ACHN (cell line): ENCODE results near the gene GRID1.
"Not testable (repeated sequence)": the region's sequence is repeated elsewhere in the genome, so short reads cannot be mapped to it uniquely, and the experiment has no call there.

ENCODE experiments used
- DNase-seq: peaks from one replicate; pipeline ENCODE4 v3.0.0-alpha.2; 2015
- in situ Hi-C: cut with HindIII; loops from 2 replicates; pipeline ENCODE4 v1.10.0; 2017; ENCODE audit warnings: low sequenced_read_pairs, low pct_ligation_motif_present, low pct_unique_long_range_greater_than_20kb

GRID1 gene

DNA sequence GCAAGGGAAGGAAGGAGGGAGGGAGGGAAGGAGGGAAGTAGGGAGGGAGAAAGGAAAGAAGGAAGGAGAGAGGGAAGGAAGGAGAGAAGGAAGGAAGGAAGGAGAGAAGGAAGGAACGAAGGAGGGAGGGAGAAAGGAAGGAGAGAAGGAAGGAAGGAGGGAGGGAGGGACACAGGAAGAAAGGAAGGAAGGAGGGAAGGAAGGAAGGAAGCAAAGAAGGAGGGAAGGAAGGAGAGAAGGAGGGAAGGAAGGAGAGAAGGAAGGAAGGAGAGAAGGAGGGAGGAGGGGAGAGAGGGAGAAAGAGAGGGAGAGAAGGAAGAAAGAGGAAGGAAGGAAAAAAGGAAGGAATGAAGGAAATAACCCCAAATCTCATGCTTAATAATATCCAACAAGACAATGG, 630.6 kb downstream of the GRID1 start:
- in situ Hi-C loops: no loop called here
- no peak for DNase-seq

DNA sequence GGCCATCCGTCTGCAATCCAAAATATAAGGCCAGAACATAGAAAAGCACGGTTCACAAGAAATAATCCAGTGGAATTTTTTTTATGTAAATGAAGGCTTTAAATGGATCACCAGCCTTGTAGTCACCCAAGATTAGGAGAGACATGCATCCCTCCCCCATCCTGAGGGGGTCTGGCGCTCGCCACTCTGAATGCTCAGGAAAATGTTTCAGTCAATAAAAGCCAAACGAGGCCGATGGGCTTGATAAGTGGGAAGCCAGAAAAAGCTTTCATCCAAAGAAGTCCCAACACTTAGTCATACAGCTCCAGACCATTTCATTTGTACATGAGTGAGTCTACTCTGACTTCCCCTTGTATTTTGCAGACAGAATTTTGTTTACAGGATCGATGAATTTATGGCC, 631.8 kb downstream of the GRID1 start:
- in situ Hi-C loops: no loop called here
- no peak for DNase-seq

DNA sequence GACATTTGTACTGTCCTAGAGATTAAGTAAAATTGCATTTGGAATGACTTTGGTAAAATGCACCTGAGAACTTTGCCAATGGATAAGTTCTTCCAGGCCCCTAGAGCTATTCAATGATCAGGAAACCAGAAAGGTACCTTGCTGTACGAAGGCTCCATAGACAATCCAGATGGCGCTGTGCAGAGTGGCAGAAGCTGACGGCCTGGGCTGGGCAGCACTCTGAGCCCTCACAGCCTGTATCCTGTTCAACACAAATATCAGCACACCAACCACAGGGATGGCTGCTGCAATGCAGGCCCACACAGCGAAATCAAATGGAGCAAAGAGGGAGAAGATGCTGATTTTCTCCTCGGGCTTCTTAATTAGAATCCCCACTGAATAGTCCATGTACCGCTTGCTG, 642.4 kb downstream of the GRID1 start:
- in situ Hi-C loops: no loop called here
- no peak for DNase-seq

DNA sequence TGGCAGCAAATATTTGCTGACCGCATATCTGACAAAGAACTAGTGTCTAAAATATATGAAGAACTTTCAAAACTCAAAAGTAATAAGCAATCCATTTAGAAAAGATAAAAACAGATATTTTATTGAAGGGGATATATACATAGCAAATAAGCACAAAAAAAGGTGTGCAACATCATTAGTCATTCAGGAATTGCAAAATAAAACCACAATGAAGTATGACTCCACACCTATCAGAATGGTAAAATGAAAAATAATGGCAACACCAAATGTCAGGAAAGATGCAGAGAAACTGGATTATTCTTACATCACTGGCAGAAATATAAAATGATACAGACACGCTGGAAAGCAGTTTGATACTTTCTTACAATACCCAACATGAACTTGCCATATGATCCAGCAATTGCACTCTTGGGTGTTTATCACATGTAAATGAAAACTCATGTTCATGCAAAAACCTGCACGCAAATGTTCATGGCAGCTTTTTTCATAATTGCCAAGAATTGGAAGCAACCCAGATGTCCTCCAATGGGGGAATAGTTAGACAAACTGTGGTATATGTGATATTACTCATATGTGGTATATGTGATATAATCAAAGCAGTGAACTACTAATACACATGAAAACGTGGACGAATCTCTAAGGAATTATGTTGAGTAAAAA, 645.5 kb downstream of the GRID1 start:
- in situ Hi-C loops: no loop called here
- no peak for DNase-seq

DNA sequence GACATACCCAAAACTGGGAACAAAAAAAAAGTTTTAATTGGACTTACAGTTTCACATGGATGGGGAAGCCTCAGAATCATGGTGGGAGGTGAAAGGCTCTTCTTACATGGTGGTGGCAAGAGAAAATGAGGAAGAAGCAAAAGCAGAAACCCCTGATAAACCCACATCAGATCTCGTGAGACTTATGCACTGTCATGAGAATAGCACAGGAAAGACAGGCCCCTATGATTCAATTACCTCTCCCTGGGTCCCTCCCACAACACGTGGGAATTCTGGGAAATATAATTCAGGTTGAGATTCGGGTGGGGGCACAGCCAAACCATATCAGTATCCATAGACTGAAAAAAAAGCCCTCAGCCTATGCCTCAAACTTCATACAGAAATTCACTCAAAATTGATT, 647.2 kb downstream of the GRID1 start:
- in situ Hi-C loops: no loop called here
- no peak for DNase-seq

DNA sequence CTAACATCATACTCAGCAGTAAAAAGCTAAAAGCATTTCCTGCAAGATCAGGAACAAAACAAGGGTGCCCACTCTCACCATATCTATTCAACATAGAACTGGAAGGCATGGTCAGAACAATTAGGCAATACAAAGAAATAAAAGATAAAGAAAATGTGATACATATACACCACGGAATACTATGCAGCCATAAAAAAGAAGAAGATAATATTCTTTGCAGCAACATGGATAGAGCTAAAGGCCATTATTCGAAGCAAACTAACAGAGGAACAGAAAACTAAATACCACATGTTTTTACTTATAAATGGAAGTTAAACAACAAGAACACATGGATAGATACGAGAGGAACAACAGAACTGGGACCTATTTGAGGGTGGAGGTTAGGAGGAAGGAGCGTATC, 652.7 kb downstream of the GRID1 start:
- in situ Hi-C loops: no loop called here
- DNase-seq: no peak

DNA sequence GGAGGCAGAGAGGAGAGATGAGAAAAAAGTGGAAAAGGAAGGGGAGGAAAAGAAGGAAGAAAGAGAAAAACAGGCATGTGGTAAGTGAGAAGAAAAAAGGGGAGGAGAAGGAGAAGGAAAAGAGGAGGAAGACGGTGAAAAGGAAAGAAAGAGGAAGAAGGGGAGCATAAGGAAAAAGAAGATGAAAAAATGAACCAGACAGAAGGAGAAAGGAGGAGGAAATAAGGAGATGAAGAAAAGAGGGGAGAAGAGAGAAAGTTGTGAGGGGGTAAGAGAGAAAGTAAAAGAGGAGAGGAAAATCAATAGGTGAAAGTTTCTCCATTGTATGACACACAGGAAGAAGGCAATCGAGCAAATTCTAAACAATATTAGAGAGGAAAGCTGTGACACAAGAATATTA, 663.8 kb downstream of the GRID1 start:
- DNase-seq: no peak
- in situ Hi-C loops: no loop called here

DNA sequence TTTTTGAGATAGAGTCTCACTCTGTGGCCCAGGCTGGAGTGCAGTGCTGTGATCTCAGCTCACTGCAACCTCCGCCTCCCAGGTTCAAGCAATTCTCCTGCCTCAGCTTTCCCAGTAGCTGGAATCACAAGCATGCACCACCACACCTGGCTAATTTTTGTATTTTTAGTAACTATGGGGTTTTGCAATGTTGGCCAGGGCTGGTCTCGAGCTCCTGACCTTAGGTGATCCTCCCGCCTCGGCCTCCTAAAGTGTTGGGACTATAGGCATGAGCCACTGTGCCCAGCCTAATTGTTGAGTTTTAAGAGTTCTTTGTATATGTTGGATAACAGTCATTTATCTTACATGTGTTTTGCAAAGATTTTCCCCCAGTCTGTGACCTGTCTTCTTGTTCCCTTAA, 667.5 kb downstream of the GRID1 start:
- DNase-seq: not testable (repeated sequence)

DNA sequence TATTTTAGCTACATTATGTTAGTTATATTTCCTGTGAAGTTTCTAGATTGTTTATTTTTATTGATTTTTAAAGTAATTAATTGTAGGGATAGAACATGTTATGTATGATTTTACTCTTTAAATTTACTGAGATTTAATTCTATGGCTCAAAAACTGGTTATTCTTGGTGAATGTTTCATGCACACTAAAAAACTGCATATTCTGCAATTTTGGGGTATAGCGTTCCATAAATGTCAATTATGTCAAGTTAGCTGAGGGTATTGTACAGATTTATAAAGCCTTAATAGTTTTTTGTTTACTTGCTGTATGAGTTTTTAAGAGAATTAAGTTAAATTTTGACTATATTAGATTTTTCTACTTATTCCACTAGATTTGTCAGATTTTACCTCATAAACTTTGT, 669.7 kb downstream of the GRID1 start:
- in situ Hi-C loops: no loop called here

More for the DNA sequence above, 667.5 kb downstream of the GRID1 start:
- in situ Hi-C loops: not testable (repeated sequence)

DNA sequence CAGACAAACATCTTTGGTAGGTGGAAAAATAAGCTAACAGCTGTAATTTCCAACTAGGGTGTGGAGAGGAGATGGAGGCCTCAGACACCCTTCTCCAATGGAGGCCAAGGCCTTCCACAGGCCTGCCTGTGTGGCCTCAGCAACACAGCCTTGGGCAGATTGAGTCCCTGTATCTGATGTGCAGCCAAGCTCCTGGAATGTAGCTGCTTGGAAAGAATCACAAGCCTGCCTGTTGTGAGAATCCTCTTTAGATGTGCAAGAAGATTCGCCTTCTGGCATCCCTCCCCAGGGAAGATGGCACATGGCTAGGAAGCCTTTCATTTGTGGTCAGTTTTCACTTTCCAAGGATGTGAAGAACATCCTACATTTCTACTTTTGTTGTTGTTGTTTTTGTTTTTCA, 684.0 kb downstream of the GRID1 start:
- in situ Hi-C loops: no loop called here
- no peak for DNase-seq

More for the DNA sequence above, 669.7 kb downstream of the GRID1 start:
- no peak for DNase-seq

DNA sequence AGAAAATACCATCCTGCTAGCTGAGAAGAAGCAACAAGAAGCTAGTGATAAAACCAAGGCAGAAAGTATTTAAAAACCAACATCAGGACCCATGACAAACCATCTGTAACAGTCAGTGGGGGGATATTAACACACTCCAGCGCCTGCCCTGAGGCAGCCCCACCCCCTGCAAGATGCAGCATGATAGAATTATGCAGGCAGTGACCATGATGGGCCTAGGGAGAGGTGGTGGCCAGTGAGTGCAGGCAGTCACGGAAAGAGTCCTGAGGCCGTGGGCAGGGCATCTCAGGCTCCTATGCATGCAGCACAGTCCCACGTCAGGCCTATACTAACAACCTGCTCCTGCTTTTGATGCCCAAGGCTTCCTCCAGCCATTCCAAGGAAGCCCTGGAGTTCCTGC, 686.9 kb downstream of the GRID1 start:
- in situ Hi-C loops: no loop called here
- no peak for DNase-seq

DNA sequence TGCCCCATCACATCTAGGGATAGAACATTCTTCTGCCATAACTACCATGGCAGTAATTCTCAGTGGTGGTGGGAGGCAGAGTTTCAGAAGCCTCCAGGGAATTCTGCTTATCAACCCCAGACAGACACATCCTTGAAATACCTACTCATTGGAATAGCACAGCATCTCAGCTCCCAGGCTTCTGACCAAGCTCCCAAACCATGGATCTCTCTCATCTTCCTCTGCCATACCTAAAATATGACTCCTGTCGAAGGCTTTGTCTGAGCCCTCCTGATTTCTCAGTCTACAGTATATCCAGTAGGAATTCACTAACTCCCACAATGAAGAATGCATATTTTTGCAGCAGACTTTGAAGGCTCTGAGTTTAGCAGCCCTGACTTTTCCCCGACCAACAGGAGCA, 687.5 kb downstream of the GRID1 start:
- DNase-seq: no peak
- in situ Hi-C loops: no loop called here

DNA sequence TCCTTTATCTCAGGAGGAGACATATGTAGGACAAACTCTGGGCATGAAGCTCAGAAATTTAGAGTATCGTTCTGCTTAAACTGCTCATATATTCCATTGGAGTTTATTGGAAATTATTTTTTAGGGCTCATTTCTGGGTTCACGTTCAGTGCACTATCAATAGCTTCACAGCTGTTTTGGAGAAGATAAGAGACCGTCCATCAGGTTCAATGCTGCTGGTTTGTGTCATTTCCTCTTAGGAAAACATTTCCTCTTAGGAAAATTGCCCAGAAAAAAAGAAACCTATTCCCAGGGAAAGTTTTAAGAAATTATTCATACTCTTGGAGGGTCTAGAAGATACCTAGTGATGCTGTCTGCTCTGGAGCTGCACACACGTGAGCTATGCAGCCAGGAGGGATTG, 691.7 kb downstream of the GRID1 start:
- in situ Hi-C loops: no loop called here
- no peak for DNase-seq

DNA sequence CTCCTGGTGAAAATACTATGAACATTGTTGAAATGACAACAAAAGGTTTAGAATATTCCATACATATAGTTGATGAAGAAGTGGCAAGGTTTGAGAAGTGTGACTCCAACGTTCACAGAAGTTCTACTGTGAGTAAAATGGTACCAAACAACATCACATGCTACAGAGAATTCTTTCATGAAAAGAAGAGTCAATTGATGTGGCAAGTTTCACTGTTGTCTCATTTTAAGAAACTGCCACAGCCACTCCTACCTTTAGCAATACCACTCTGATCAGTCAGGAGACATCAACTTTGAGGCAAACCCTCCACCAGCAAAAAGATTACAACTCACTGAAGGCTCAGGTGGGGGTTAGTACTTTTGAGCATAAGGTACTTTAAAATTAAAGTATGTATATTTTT, 693.3 kb downstream of the GRID1 start:
- no peak for DNase-seq
- in situ Hi-C loops: no loop called here

DNA sequence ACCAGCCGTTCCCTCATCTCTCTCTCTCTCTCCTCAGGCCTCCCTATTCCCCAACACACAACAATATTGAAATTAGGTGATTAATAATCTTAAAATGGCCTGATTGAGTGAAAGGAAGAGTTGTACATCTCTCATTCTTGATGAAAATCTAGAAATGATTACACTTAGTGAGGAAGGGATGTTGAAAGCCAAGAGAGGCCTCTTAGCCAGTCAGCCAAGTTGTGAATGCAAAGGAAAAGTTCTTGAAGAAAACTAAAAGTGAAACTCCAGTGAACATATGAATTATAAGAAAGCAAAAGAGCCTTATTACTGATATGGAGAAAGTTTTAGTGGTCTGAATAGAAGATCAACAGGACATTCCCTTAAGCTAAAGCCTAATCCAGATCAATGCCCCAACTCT, 695.1 kb downstream of the GRID1 start:
- in situ Hi-C loops: no loop called here
- DNase-seq: no peak

DNA sequence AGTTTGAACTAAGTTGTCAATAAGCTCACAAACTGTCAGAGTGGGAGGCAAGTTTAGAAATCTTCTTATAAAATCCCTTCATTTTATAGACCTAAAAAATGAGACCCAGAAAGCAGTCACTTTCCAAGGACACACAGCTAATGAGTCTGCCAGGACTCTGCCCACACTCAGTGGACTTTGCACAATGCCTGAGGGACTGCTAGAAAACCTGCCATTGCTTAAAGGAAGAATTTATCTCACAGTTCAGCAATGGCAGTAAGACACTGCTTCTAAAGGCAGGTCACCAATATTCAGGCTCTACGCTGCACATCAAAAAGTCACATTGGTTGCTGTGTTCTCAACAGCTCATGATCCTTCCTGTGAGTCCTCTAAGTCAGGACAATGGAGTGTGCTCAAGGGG, 698.1 kb downstream of the GRID1 start:
- DNase-seq: no peak
- in situ Hi-C loops: no loop called here

DNA sequence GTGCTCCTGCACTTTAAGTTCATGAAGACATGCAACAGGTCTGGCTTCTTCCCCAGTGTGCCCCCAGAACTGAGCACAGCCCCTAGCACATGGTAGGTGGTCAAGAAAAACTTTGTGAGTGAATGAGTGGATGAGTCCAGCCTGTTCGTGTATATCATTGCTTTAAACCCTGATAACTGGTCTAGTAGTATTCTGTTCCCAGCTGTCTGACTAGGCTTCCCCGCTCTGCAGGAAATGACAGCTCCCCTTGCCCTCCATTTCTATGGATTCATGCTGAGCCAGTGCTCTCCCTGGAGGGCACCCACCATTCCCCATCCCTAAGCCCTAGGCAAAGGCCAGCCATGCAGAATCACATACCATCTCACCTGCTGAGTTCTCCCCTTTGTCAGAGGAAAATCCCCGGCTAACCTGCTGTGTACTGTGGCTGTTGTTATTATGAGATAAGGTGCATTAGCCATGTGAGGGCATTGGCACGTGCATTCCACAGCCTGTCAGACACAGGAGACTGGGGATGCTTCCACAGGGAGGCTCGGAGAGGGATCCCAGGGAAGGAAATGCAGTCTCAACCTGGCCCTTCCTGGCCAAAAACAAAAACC, 698.9 kb downstream of the GRID1 start:
- no peak for DNase-seq
- in situ Hi-C loops: no loop called here

DNA sequence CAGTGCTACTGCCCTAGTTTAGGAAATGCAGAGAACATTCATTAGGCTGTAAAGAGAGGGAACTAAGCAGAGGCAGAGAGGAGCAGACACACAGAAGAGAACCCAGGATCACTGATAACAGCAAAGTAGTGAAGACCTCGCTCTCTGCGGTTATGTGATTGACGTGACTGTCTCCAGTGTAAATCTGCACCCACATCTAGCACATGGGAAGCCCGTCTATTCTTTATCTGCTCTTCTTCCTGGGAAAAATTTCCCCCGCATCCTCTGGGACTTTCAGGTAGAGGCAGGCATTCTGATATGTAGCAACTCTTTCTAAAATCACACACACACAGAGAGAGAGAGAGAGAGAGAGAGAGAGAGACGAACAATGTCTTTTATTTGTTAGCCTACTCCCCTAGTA, 699.6 kb downstream of the GRID1 start:
- no peak for DNase-seq
- in situ Hi-C loops: no loop called here

DNA sequence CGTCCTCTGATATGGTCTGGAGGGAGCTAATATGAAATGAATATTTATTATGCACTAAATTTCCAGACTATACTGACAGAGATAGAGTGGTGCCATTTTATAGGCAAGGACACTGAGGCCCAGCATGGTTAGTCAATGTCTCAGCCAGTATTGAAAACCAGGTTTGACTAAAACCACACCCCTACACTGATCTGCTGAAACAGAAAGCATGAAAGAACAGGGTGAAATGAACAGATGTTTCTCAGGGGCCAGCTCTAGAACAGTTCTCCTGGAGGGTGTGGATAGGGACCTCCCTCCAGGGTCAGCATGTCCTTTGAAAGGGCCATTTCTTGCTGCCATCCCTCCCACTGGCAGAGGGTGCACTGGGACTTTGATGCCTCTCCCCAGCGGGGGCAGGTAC, 700.5 kb downstream of the GRID1 start:
- in situ Hi-C loops: no loop called here
- no peak for DNase-seq

DNA sequence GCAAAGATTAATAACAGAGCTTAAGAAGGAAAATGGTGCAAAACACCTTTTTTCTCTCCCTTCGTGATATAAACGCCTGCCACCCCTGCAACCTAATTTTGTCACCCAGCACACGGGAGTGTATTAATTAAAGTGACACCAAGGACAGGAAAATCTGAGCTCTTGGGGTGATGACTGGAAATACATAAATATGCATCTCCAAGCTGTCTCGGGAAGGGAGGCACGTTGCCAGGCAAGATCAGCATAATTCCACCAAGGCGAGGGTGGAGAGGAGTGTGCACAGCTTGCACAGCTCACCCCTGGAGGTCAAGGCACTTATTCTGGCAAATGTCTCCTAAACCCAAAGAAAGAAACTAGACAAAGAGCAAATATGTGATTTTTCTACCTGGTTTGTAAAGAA, 700.9 kb downstream of the GRID1 start:
- in situ Hi-C loops: no loop called here
- DNase-seq: no peak

DNA sequence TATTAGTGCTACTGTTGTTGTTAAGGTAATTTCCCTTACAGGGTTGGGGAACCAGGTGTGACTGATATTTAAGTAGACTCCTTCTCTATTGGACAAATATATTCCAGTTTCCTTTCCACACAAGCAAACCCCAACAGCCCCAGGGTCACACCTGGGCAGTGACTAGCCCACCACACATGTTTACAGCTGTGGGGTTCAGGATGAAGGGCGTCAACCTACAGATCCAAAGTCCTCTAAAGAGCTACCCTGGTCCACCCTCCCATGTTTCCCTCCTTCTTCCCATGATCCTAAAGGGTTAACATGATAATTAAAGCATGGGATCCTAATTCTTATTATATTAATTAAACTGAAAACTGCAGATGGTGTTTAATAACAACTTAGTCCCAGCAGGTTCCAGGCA, 701.5 kb downstream of the GRID1 start:
- DNase-seq: no peak
- in situ Hi-C loops: no loop called here
